Hepatocyte (in vitro differentiated cells): ENCODE data around the gene KIF25. TPM values are rescaled to one million over a fixed set of nuclear protein-coding genes. Genes with fewer than 3 reads are reported as not detected.

Source experiments
- DNase-seq: peaks from one replicate; pipeline ENCODE4 v3.0.0-alpha.2; 2016; ENCODE audit warnings: low spot score
- H2AFZ ChIP-seq: fragments of 200-600 bp; sonication (generic); 2 replicates; pipeline ENCODE4 v1.6.0; 2016; ENCODE audit warnings: antibody characterized with exemption, mild to moderate bottlenecking
- H3K27ac ChIP-seq: fragments of 200-600 bp; sonication (generic); 2 replicates; pipeline ENCODE4 v1.5.1; 2016; ENCODE audit warnings: mild to moderate bottlenecking
- H3K27me3 ChIP-seq: fragments of 200-600 bp; sonication (generic); 2 replicates; pipeline ENCODE4 v1.6.1; 2016
- H3K36me3 ChIP-seq: fragments of 200-600 bp; sonication (generic); replicated peaks from 2 replicates; pipeline ENCODE4 v1.5.1; 2016; ENCODE audit warnings: low read depth; ENCODE audit not compliant: insufficient read depth
- H3K4me1 ChIP-seq: fragments of 200-600 bp; sonication (generic); 2 replicates; pipeline ENCODE4 v1.5.1; 2016; ENCODE audit warnings: mild to moderate bottlenecking, moderate library complexity; ENCODE audit not compliant: insufficient read depth
- H3K4me2 ChIP-seq: fragments of 200-600 bp; sonication (generic); 2 replicates; pipeline ENCODE4 v1.6.0; 2016
- H3K4me3 ChIP-seq: fragments of 200-600 bp; sonication (generic); 2 replicates; pipeline ENCODE4 v1.5.1; 2016; ENCODE audit warnings: mild to moderate bottlenecking
- H3K79me2 ChIP-seq: fragments of 200-600 bp; sonication (generic); 2 replicates; pipeline ENCODE4 v1.6.0; 2017; ENCODE audit warnings: mild to moderate bottlenecking
- H3K9me2 ChIP-seq: fragments of 200-600 bp; sonication (generic); replicated peaks from 2 replicates; pipeline ENCODE4 v1.6.0; 2017; ENCODE audit warnings: mild to moderate bottlenecking; ENCODE audit not compliant: insufficient read depth
- H3K9me3 ChIP-seq: fragments of 200-600 bp; sonication (generic); 2 replicates; pipeline ENCODE4 v1.5.1; 2016; ENCODE audit warnings: low read depth, mild to moderate bottlenecking
- H4K20me1 ChIP-seq: fragments of 200-600 bp; sonication (generic); 2 replicates; pipeline ENCODE4 v1.6.0; 2016; ENCODE audit warnings: mild to moderate bottlenecking; ENCODE audit not compliant: insufficient read depth, poor library complexity, severe bottlenecking
- CTCF ChIP-seq: fragments of 200-600 bp; sonication (generic); IDR thresholded peaks from 2 replicates; pipeline ENCODE4 v1.5.1; 2016; ENCODE audit warnings: antibody characterized with exemption, mild to moderate bottlenecking; ENCODE audit not compliant: poor library complexity
- EZH2 ChIP-seq: fragments of 200-600 bp; sonication (generic); IDR thresholded peaks from 2 replicates; pipeline ENCODE4 v1.6.1; 2016; ENCODE audit warnings: antibody characterized with exemption, mild to moderate bottlenecking, borderline replicate concordance
- EZH2phosphoT487 ChIP-seq: fragments of 200-600 bp; sonication (generic); IDR thresholded peaks from one replicate; pipeline ENCODE4 v1.6.1; 2018; ENCODE audit warnings: antibody characterized with exemption, mild to moderate bottlenecking, low read depth, moderate library complexity; ENCODE audit not compliant: unreplicated experiment, severe bottlenecking
- WGBS: methylation state at CpG from one replicate; pipeline ENCODE4 v1.1.6; 2016; ENCODE audit warnings: low lambda C conversion rate; ENCODE audit errors: missing lambda C conversion rate; 5-methylcytosine and 5-hydroxymethylcytosine counted together
- polyA plus RNA-seq: library from polyadenylated mRNA; unstranded; fragments of >200 nt; fragmentation: Nextera tagmentation; extraction: Ambion mirVana; gene quantifications from 2 replicates; pipeline ENCODE4 v1.2.1, GENCODE V29; 2016
- total RNA-seq: library from RNA; depleted of rRNA; stranded (reverse); fragments of >200 nt; gene quantifications from 2 replicates; pipeline ENCODE4 v1.2.3, GENCODE V29; 2014

The KIF25 gene
- total and polyA plus RNA-seq, 2 experiments from 2014 or later, result 0.40 TPM; not detected in 1

DNA sequence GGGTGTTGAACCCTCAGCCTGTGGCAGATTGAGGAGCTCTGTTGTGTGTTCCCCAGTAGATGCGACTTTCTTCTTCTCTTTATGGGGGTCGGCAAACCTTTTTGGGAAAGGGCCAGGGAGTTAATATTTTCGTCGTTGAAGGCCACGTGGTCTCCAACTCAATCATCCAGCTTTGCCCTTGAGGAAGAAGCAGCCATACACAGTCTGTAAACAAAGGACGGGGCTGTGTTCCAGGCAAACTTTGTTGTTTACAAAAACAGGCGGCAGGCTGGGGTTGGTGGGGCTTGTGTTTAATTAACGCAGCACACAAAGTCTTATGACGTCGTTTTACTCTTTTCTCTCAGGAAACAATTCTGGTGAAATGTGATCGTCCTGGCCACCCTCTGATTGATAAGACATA lies 20.2 kb downstream of the KIF25 start:
- no peak for DNase-seq
- 48% methylated on average over 11 of the region's 11 CpGs for WGBS
- Histone ChIP-seq H3K27ac (peak overlapping the region; percentile 68), H2AFZ (no peak overlapping the region), H3K4me2 (no peak overlapping the region), H3K4me3 (no peak overlapping the region), H3K4me1 (peaks cover 22% of the 10 kb centered on the region), H3K36me3 (no peaks in the 10 kb centered on the region), H3K9me3 (no peaks in the 10 kb centered on the region), H3K27me3 (no peaks in the 10 kb centered on the region), H4K20me1 (no peaks in the 10 kb centered on the region), H3K9me2 (no peaks in the 10 kb centered on the region), H3K79me2 (no peaks in the 10 kb centered on the region)
- no peak for TF ChIP-seq CTCF
- TF ChIP-seq EZH2, result no peak
- no peak for TF ChIP-seq EZH2phosphoT487

DNA sequence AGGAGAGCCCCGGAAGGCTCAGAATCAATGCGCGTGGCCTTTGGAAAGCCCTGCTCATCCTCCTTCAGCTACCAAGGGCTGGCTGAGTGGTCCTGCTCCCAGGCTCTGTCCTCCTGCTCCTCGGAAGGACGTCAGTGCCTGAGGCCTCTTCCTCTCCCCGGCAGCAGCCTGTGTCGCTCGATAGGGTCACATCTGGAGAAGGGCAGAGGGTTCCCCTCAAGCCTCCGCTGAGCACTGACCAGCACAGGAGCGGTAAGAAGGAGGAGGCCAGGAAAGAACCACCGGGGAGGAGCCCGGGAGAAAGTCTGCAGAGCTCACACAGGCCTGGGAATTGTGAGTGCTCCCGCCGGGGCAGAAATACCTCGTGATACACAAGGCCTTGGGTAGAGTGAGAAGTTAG lies 21.2 kb downstream of the KIF25 start:
- WGBS, result 85% methylated on average over 15 of the region's 15 CpGs
- TF ChIP-seq EZH2phosphoT487, result no peak
- no peak for TF ChIP-seq EZH2
- TF ChIP-seq CTCF, result no peak
- Histone ChIP-seq H3K27ac (no peak overlapping the region), H3K79me2 (no peaks in the 10 kb centered on the region), H3K4me2 (no peak overlapping the region), H4K20me1 (no peaks in the 10 kb centered on the region), H3K9me3 (no peaks in the 10 kb centered on the region), H3K27me3 (no peaks in the 10 kb centered on the region), H3K9me2 (no peaks in the 10 kb centered on the region), H3K4me1 (peaks cover 30% of the 10 kb centered on the region), H3K36me3 (no peaks in the 10 kb centered on the region), H2AFZ (no peak overlapping the region), H3K4me3 (no peak overlapping the region)
- no peak for DNase-seq

DNA sequence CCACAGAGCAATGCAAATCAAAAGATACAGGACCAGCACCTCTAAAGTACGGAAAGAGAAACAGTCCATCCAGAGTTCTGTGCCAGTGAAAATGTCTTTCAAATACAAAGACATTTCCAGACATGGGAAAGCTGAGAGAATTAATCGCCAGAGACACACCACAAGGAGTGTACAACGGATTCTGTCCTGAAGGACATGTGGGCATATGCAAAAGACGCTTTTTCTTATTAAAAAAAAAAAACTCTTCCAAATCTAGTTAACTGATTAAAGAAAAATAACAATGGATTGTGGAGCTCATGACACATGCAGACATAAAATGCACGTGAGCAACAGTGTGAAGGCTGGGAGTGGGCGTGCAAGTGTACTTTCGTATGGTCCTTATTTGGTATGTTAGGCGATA lies 22.8 kb downstream of the KIF25 start:
- no peak for DNase-seq
- Histone ChIP-seq H3K4me2 (no peak overlapping the region), H3K4me3 (no peak overlapping the region), H3K36me3 (no peaks in the 10 kb centered on the region), H3K79me2 (no peaks in the 10 kb centered on the region), H3K9me2 (no peaks in the 10 kb centered on the region), H4K20me1 (no peaks in the 10 kb centered on the region), H2AFZ (no peak overlapping the region), H3K27ac (no peak overlapping the region), H3K4me1 (peaks cover 43% of the 10 kb centered on the region), H3K27me3 (no peaks in the 10 kb centered on the region), H3K9me3 (no peaks in the 10 kb centered on the region)
- WGBS, result 94% methylated on average over 8 of the region's 8 CpGs
- TF ChIP-seq EZH2phosphoT487, result no peak
- no peak for TF ChIP-seq CTCF
- TF ChIP-seq EZH2, result no peak

- 49% methylated on average over 5 of the region's 5 CpGs for WGBS
Observed at GRCh38 chr6:168021581-168021980, 24.1 kb downstream of the KIF25 start.

More at GRCh38 chr6:168021581-168021980, 24.1 kb downstream of the KIF25 start:
- TF ChIP-seq EZH2phosphoT487 (no peak), EZH2 (no peak), CTCF (no peak)
- H3K9me3 ChIP-seq, result no peaks in the 10 kb centered on the region
- no peaks in the 10 kb centered on the region for H3K9me2 ChIP-seq
- no peak for DNase-seq
- H3K79me2 ChIP-seq, result no peaks in the 10 kb centered on the region
- H2AFZ ChIP-seq, result no peak overlapping the region
- no peak overlapping the region for H3K4me3 ChIP-seq
- no peak overlapping the region for H3K4me2 ChIP-seq
- H3K27me3 ChIP-seq, result no peaks in the 10 kb centered on the region
- H4K20me1 ChIP-seq, result no peaks in the 10 kb centered on the region
- H3K27ac ChIP-seq, result no peak overlapping the region
- peaks cover 36% of the 10 kb centered on the region for H3K4me1 ChIP-seq
- H3K36me3 ChIP-seq, result no peaks in the 10 kb centered on the region
